CD8-positive, alpha-beta memory T cell (primary cell): ENCODE results near the gene RLN1. TPM values are rescaled to one million over a fixed set of nuclear protein-coding genes. Genes with fewer than 3 reads are reported as not detected.
"Not testable (repeated sequence)": the region's sequence is repeated elsewhere in the genome, so short reads cannot be mapped to it uniquely, and the experiment has no call there.

Source experiments
- CTCF ChIA-PET: fragments of 350-600 bp; sonication (Branson Sonifier 250); formaldehyde crosslinking; loops from one replicate; lab custom pipeline; 2021; ENCODE audit warnings: antibody characterized with exemption; lab: Charles Lee
- POLR2A ChIA-PET: fragments of 350-600 bp; sonication (Branson Sonifier 250); formaldehyde crosslinking; loops from one replicate; lab custom pipeline; 2021; ENCODE audit warnings: antibody characterized with exemption; lab: Charles Lee
- DNase-seq, 5 donors: peaks; one replicate each; pipeline versions ENCODE4 v3.0.0 to v3.0.0-alpha.2; 2020 to 2022; ENCODE audit warnings: mixed read lengths in 1 of 5
- H3K27ac ChIP-seq: one replicate; pipeline ENCODE4 v1.7.0; 2013; ENCODE audit warnings: low read depth, mild to moderate bottlenecking, low read length, moderate library complexity
- H3K27me3 ChIP-seq: 2 replicates; pipeline ENCODE4 v1.7.0; 2013; ENCODE audit warnings: low read length, mild to moderate bottlenecking; ENCODE audit not compliant: insufficient read depth, poor library complexity, severe bottlenecking
- H3K36me3 ChIP-seq: 2 replicates; pipeline ENCODE4 v1.7.0; 2013; ENCODE audit warnings: mild to moderate bottlenecking, low read length, moderate library complexity; ENCODE audit not compliant: insufficient read depth
- H3K4me1 ChIP-seq: 2 replicates; pipeline ENCODE4 v1.7.0; 2013; ENCODE audit warnings: mild to moderate bottlenecking, low read length, moderate library complexity; ENCODE audit not compliant: insufficient read depth
- H3K4me3 ChIP-seq: 2 replicates; pipeline ENCODE4 v1.7.0; 2013; ENCODE audit warnings: mild to moderate bottlenecking, low read length
- H3K9me3 ChIP-seq: 2 replicates; pipeline ENCODE4 v1.7.0; 2013; ENCODE audit warnings: mild to moderate bottlenecking, low read length
- H3K27ac Mint-ChIP-seq, 8 donors: one replicate each; pipeline ENCODE4 v1.8.0; 2020 to 2021; ENCODE audit warnings: mixed read lengths in 8 of 8, mild to moderate bottlenecking in 6 of 8, inconsistent platforms in 3 of 8, moderate library complexity in 3 of 8
- H3K27me3 Mint-ChIP-seq, 2 donors: one replicate each; pipeline ENCODE4 v1.8.0; 2020 to 2021; ENCODE audit warnings: mixed read lengths in 2 of 2, mild to moderate bottlenecking in 1 of 2, moderate library complexity in 1 of 2
- H3K36me3 Mint-ChIP-seq, 3 donors: one replicate each; pipeline ENCODE4 v1.8.0; 2020 to 2021; ENCODE audit warnings: mixed read lengths in 3 of 3, inconsistent platforms in 1 of 3, mild to moderate bottlenecking in 1 of 3
- H3K4me1 Mint-ChIP-seq, 3 donors: one replicate each; pipeline ENCODE4 v1.8.0; 2020 to 2021; ENCODE audit warnings: mixed read lengths in 3 of 3, inconsistent platforms in 1 of 3, mild to moderate bottlenecking in 1 of 3
- H3K4me3 Mint-ChIP-seq, 7 donors: one replicate each; pipeline ENCODE4 v1.8.0; 2020 to 2021; ENCODE audit warnings: mixed read lengths in 7 of 7, mild to moderate bottlenecking in 6 of 7, moderate library complexity in 4 of 7, inconsistent platforms in 2 of 7
- H3K9me3 Mint-ChIP-seq, 5 donors: one replicate each; pipeline ENCODE4 v1.8.0; 2020 to 2022; ENCODE audit warnings: mixed read lengths in 5 of 5, mild to moderate bottlenecking in 3 of 5, moderate library complexity in 2 of 5, inconsistent platforms in 1 of 5
- polyA plus RNA-seq: library from polyadenylated mRNA; unstranded; fragments of 300-500 nt; fragmentation: Illumina TruSeq; gene quantifications from one replicate; pipeline ENCODE4 v1.2.3, GENCODE V29; 2021
- total RNA-seq, 2 experiments: library from RNA; stranded (reverse); gene quantifications; one replicate each; pipeline ENCODE4 v1.2.3, GENCODE V29; 2021

Gene RLN1
- total and polyA plus RNA-seq, 3 experiments from 2014 or later: 0.31 to 4.1 (median 1.1) TPM

DNA sequence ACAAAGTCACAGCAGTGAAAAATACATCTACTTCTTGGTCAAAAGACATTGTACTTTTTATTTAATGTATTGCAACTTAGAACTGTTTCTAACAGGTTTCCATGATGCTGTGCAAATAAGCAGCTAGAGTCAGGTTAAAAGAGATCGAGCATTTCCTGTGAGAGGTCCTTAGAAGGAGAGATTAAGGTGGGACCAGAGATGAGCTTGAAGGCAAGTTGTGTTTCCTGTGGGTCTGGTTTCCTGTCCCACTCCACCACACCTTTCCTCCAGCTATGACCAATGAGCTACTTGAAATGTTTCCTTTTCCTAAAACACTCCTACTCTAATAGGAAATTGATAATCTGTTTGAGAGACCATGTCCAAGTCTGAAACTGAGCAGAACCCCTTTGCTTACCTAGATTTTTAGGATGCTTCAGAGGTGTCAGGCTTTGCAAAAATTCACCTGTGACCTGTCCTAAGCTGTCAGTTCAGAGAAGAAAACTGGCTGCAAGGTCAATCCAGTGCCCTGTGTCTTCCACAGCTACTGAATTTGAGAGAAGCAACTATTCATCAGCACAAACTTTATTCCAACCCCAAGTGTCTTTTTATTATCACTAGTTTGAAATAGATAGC, 13.1 kb upstream of the RLN1 start:
- H3K4me3 ChIP-seq: peak overlapping the region; percentile 1
- POLR2A ChIA-PET: interaction anchor here (0.6 to 1.4 kb wide), 3 partner anchors 63 to 86 kb away, joined by 3 to 7 read pairs (median 4); partner anchors contain the start of gene PLGRKT
- peaks cover 7 to 17% (median 8%) of the 10 kb centered on the region in 5 donors for H3K9me3 Mint-ChIP-seq
- H3K36me3 ChIP-seq: no peaks in the 10 kb centered on the region
- peaks cover 49 to 58% (median 52%) of the 10 kb centered on the region in 3 donors for H3K4me1 Mint-ChIP-seq
- CTCF ChIA-PET: interaction anchor here (0.9 to 1.3 kb wide), 2 partner anchors 26 to 97 kb away, joined by 3 to 4 read pairs; partner anchors contain the start of gene CD274
- H3K4me1 ChIP-seq: peaks cover 39% of the 10 kb centered on the region
- H3K4me3 Mint-ChIP-seq: peak overlapping the region in 6 of 7 donors; percentile 56 to 80 (median 73)
- DNase-seq: peak in 2 of 5 donors; percentile 21 to 36
- H3K27me3 ChIP-seq: no peaks in the 10 kb centered on the region
- peak overlapping the region; percentile 39 to 91 (median 64) for H3K27ac Mint-ChIP-seq
- H3K36me3 Mint-ChIP-seq: peaks cover 8 to 14% (median 10%) of the 10 kb centered on the region in 3 donors
- H3K27ac ChIP-seq: no peak overlapping the region
- no peaks in the 10 kb centered on the region for H3K27me3 Mint-ChIP-seq
- H3K9me3 ChIP-seq: no peaks in the 10 kb centered on the region

DNA sequence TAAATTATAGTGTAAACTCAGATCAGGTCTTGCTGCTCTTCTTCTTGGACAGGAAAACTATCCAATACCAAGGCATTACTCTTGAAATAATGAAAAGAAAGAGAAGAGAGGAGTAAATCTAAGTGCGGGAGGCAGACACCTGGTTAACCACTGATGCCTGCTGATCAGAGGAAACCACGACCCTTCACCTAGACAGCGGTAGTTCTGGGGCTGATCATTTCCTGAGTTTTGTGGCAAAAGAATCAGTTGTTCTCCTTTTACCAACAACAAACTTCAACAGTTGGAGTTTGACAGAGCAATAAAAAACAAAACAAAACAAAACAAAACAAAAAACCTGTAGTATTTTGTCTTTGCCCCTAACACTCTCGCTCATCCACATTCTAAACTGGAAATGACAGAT, 3.0 kb downstream of the RLN1 start:
- CTCF ChIA-PET: interaction anchor here (2.0 to 2.1 kb wide), 2 partner anchors 9 to 14 kb away, joined by 6 read pairs; no protein-coding TSS in a partner anchor
- no peaks in the 10 kb centered on the region for H3K27me3 ChIP-seq
- DNase-seq: peak in 4 of 5 donors; percentile 10 to 69 (median 57)
- peak overlapping the region; percentile 73 to 89 (median 77) for H3K4me3 Mint-ChIP-seq
- no peaks in the 10 kb centered on the region for H3K9me3 ChIP-seq
- H3K4me3 ChIP-seq: peak overlapping the region; percentile 42
- H3K27ac ChIP-seq: no peak overlapping the region
- no peaks in the 10 kb centered on the region for H3K36me3 ChIP-seq
- H3K36me3 Mint-ChIP-seq: peaks cover 10 to 24% (median 18%) of the 10 kb centered on the region in 3 donors
- no peaks in the 10 kb centered on the region for H3K27me3 Mint-ChIP-seq
- POLR2A ChIA-PET: no interaction called here
- peak overlapping the region; percentile 60 to 94 (median 88) for H3K27ac Mint-ChIP-seq
- no peaks in the 10 kb centered on the region for H3K9me3 Mint-ChIP-seq
- peaks cover 45 to 57% (median 55%) of the 10 kb centered on the region in 3 donors for H3K4me1 Mint-ChIP-seq
- peaks cover 27% of the 10 kb centered on the region for H3K4me1 ChIP-seq

DNA sequence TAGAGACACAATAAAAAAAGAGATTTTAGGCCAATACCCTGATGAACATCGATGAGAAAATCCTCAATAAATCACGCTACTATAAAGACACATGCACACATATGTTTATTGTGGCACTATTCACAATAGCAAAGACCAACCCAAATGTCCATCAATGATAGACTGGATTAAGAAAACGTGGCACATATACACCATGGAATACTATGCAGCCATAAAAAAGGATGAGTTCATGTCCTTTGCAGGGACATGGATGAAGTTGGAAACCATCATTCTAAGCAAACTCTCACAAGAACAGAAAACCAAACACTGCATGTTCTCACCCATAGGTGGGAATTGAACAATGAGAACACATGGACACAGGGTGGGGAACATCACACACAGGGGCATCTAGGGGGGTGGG, 8.4 kb downstream of the RLN1 start:
- H3K4me3 Mint-ChIP-seq, H3K9me3 ChIP-seq, H3K36me3 ChIP-seq, H3K4me3 ChIP-seq, H3K27ac ChIP-seq, DNase-seq, POLR2A ChIA-PET, CTCF ChIA-PET, H3K27me3 ChIP-seq, H3K27me3 Mint-ChIP-seq, H3K9me3 Mint-ChIP-seq: not testable (repeated sequence)
- Mint-ChIP-seq H3K4me1 (peaks cover 63 to 74% (median 67%) of the 10 kb centered on the region in 3 donors), H3K36me3 (peaks cover 25 to 54% (median 47%) of the 10 kb centered on the region in 3 donors), H3K27ac (peak overlapping the region in 1 of 8 donors; percentile 31)
- H3K4me1 ChIP-seq: peaks cover 22% of the 10 kb centered on the region

DNA sequence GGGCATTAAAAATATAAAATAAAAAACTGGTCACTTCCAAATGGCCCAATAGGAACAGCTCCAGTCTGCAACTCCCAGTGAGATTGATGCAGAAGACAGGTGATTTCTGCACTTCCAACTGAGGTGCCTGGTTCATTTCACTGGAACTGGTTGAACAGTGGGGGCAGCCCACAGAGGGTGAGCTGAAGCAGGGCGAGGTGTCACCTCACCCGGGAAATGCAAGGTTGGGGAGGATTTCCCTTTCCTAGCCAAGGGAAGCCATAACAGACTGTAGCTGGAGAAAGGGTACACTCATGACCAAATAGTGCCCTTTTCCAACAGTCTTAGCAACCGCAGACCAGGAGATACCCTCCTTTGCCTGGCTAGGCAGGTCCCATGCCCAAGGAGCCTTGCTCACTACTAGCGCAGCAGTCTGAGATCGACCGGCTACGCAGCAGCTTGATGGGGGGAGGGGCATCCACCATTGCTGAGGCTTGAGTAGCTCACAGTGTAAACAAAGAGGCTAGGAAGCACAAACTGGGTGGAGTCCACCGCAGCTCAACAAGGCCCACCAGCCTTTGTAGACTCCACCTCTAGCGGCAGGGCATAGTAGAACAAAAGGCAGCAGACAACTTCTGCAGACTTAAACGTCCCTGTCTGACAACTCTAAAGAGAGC, 12.7 kb downstream of the RLN1 start:
- H3K4me3 Mint-ChIP-seq: peak overlapping the region; percentile 63 to 89 (median 71)
- peak; percentile 33 to 88 (median 49) for DNase-seq
- peaks cover 16 to 33% (median 30%) of the 10 kb centered on the region in 3 donors for H3K36me3 Mint-ChIP-seq
- ChIA-PET CTCF (interaction anchor here (0.6 to 3.5 kb wide), 11 partner anchors 9 to 506 kb away, joined by 3 to 15 read pairs (median 4); partner anchors contain the start of genes CD274 and ERMP1), POLR2A (interaction anchor here (0.6 kb wide), 1 partner anchor 688 kb away, joined by 3 read pairs; the partner anchor contains the start of gene RANBP6)
- H3K27ac ChIP-seq: peak overlapping the region; percentile 18
- peaks cover 46 to 56% (median 51%) of the 10 kb centered on the region in 3 donors for H3K4me1 Mint-ChIP-seq
- H3K4me1 ChIP-seq: peaks cover 14% of the 10 kb centered on the region
- H3K9me3 ChIP-seq: no peaks in the 10 kb centered on the region
- H3K27ac Mint-ChIP-seq: peak overlapping the region; percentile 83 to 99 (median 90)
- H3K4me3 ChIP-seq: peak overlapping the region; percentile 6
- no peaks in the 10 kb centered on the region for H3K36me3 ChIP-seq
- H3K27me3 ChIP-seq: no peaks in the 10 kb centered on the region
- peaks cover 0 to 2% of the 10 kb centered on the region in 2 donors for H3K27me3 Mint-ChIP-seq
- peaks cover 0 to 4% (median 0%) of the 10 kb centered on the region in 5 donors for H3K9me3 Mint-ChIP-seq

DNA sequence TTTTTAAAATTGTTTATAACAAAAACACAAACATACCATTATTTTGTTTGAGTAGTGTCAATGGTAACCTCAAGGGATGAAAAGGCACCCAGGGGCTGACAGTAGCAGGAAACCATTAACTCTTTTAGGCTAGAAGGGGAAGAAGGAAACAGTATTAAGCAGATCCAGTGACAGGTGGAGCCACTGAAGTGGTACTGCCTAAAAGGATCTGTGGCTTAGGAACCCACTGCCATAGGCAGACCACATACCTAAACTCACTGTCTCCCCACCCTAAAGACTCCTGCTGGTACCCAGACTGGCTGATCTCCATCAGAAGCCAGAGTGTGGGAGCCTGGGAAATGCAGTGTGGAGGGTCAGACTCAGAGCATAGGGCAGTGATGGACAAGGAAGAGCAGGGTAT, 13.5 kb downstream of the RLN1 start:
- Mint-ChIP-seq H3K36me3 (peaks cover 16 to 28% (median 25%) of the 10 kb centered on the region in 3 donors), H3K4me1 (peaks cover 53 to 64% (median 55%) of the 10 kb centered on the region in 3 donors), H3K9me3 (peaks cover 0 to 4% (median 0%) of the 10 kb centered on the region in 5 donors), H3K4me3 (peak overlapping the region in 6 of 7 donors; percentile 9 to 89 (median 68)), H3K27me3 (peaks cover 0 to 2% of the 10 kb centered on the region in 2 donors), H3K27ac (peak overlapping the region in 5 of 8 donors; percentile 20 to 91 (median 82))
- POLR2A ChIA-PET: no interaction called here
- Histone ChIP-seq H3K4me3 (no peak overlapping the region), H3K36me3 (no peaks in the 10 kb centered on the region), H3K27ac (no peak overlapping the region), H3K4me1 (peaks cover 14% of the 10 kb centered on the region), H3K9me3 (no peaks in the 10 kb centered on the region), H3K27me3 (no peaks in the 10 kb centered on the region)
- CTCF ChIA-PET: interaction anchor here (1.1 to 3.5 kb wide), 6 partner anchors 24 to 507 kb away, joined by 3 to 15 read pairs (median 4); partner anchors contain the start of genes CD274 and ERMP1
- no peak for DNase-seq

DNA sequence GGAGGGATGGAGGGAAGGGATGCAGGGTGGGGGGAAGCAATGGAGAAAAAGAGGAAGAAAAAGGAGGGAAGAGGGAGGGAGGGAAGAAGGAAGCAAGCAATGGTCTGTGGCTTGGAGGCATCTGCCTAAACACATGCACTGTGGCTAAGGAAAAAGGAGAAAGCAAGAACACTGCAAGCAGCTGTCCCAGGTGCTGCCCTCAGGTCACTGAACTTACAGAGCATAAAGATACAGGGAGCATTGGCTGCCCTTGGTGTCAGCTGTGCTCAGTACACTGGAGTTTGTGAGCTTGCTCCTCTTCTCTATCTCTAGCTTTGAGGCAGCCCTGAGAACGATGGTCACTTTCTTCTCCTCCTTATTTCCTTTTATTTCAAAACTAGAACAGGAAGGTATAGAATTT, 18.1 kb downstream of the RLN1 start:
- H3K27ac ChIP-seq, POLR2A ChIA-PET, H3K27me3 Mint-ChIP-seq, H3K4me1 ChIP-seq, DNase-seq, H3K36me3 ChIP-seq, H3K9me3 Mint-ChIP-seq, H3K4me3 Mint-ChIP-seq, H3K9me3 ChIP-seq, H3K4me3 ChIP-seq, H3K27me3 ChIP-seq: not testable (repeated sequence)
- peaks cover 1 to 21% (median 6%) of the 10 kb centered on the region in 3 donors for H3K36me3 Mint-ChIP-seq
- peaks cover 24 to 35% (median 26%) of the 10 kb centered on the region in 3 donors for H3K4me1 Mint-ChIP-seq
- CTCF ChIA-PET: interaction anchor here (1.0 kb wide), 1 partner anchor 36 kb away, joined by 6 read pairs; no protein-coding TSS in a partner anchor
- peak overlapping the region in 2 of 8 donors; percentile 12 to 72 for H3K27ac Mint-ChIP-seq

DNA sequence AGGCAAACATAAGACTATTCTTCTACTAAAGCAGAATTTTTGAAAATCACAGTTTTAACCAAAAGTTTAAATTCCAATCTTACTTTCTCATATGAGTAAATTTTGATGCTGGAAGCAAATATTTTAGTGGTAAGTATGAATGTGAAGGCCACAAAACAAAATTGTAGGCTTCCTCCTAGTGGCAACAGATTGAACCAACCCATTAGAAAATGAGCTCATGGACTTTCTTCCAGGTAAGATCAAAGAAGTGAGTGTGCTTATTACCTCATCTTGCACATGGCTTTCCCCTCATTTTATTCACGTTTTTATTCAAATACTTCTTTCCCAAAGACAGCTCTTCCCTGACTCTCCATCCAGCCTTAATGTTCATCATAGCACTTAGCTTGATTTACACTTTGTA, 18.6 kb downstream of the RLN1 start:
- Mint-ChIP-seq H3K4me3 (no peak overlapping the region), H3K27ac (peak overlapping the region in 2 of 8 donors; percentile 1 to 30), H3K27me3 (no peaks in the 10 kb centered on the region), H3K4me1 (peaks cover 19 to 29% (median 21%) of the 10 kb centered on the region in 3 donors), H3K36me3 (peaks cover 6 to 27% (median 6%) of the 10 kb centered on the region in 3 donors), H3K9me3 (peaks cover 0 to 11% (median 5%) of the 10 kb centered on the region in 5 donors)
- POLR2A ChIA-PET: no interaction called here
- Histone ChIP-seq H3K27ac (no peak overlapping the region), H3K27me3 (no peaks in the 10 kb centered on the region), H3K36me3 (no peaks in the 10 kb centered on the region), H3K9me3 (no peaks in the 10 kb centered on the region), H3K4me1 (peaks cover 1% of the 10 kb centered on the region), H3K4me3 (no peak overlapping the region)
- DNase-seq: no peak
- CTCF ChIA-PET: interaction anchor here (1.0 to 1.3 kb wide), 2 partner anchors 37 to 135 kb away, joined by 3 to 6 read pairs; no protein-coding TSS in a partner anchor
